Forelimb muscle (tissue), 1 donor: ENCODE results near the gene CD4. TPM values are rescaled to one million over a fixed set of nuclear protein-coding genes. Genes with fewer than 3 reads are reported as not detected.

Source experiments
- DNase-seq: peaks from one replicate; pipeline ENCODE4 v3.0.0-alpha.2; 2013; ENCODE audit warnings: low read depth
- polyA plus RNA-seq: library from polyadenylated mRNA; unstranded; fragments of 120-200 nt; gene quantifications from one replicate; pipeline ENCODE4 v1.2.1, GENCODE V29; 2013; ENCODE audit not compliant: insufficient read length

The CD4 gene
- polyA plus RNA-seq, 1 donor = 5.6 TPM

DNA sequence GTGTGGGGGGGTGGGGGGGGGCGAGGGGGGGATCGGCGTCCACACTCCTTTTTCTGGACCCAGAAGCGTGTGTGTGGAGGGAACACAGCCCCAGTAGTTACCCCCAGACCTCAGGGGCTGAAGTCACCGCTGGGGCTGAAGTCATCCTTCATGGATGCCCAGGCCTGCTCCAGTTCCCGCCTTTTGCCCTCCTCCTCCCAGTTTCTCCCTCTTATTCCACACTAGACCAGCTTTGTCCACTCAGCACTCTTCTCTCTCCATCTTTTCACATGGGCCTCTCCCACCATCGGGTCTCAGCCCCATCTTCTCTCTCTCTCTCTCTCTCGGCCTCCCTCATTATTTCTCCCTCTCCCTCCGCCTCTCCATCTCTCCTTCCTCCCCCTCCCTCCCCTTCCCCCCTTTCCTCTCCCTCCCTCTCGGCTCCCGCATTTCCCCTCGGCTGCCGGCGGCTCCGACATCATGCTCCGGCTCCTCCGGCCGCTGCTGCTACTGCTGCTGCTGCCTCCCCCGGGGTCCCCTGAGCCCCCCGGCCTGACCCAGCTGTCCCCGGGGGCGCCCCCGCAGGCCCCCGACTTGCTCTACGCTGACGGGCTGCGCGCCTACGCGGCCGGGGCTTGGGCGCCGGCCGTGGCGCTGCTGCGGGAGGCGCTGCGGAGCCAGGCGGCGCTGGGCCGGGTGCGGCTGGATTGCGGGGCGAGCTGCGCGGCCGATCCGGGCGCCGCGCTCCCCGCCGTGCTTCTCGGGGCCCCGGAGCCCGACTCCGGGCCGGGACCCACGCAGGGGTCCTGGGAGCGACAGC, 38.9 kb downstream of the CD4 start, which contains the start of gene P3H3:
P3H3 (plus strand) TSS at position 426 of the 799 bp plus-strand sequence; CDS start at position 460, 34 bp downstream.
- DNase-seq = peak; percentile 29

DNA sequence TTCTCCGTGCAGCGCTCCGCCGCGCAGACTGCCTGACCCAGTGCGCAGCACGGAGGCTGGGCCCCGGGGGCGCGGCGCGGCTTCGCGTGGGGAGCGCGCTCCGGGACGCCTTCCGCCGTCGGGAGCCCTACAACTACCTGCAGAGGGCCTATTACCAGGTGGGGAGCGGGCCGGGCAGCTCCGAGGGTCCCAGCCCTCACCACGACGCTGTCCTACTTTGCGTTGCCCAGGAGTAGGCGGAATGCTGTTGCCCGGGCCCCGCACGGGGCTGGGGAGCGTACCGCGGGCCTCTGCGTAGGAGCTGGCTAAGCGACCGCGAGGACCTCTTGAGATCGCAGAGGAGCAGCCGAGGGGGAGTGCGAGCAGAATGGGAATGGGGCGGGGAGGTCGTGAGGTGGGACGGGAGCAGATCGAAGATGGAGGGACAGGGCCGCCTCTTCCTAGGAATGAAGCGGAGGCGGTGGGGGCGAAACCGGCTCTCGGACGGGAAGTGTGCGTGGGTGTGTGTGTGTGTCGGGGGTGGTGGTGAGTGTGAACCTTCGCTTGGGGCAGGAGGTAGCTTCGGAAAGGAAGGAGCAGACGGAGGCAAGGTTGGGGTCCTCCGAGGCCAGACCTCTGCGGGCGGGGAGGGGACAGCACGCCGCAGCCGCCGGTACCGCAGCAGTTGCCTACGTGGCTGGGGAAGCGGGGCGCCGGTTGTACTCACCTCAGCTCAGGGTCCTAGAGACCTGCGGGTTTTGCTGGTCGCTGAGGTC, 39.6 kb downstream of the CD4 start:
- DNase-seq = no peak

DNA sequence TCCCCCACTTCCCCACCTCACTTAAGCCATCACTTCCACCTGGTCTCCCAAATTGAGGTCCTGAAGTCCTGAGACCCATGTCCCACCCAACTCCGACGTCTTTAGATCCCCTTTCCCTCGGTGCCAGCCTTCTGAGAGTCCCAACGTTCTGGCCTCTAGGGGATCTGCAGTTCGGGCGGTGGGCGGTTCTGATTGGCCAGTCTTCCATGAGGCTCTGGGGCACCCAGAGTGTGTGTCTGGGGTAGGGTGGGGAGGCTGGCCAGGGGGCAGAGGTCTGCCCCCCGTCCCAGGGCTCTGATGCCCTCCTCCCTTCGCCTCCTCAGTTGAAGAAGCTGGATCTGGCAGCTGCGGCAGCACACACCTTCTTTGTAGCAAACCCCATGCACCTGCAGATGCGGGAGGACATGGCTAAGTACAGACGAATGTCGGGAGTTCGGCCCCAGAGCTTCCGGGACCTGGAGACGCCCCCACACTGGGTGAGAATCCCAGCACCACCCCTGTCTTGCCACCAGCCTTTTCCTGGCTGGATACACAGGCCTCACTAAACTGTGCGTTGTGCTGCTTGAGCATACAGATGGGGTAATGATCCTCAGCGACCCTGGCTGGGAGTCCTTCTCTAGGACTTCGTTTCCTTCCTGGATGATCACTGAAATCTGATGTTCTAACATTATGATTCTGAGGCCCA, 40.4 kb downstream of the CD4 start:
- no peak for DNase-seq

DNA sequence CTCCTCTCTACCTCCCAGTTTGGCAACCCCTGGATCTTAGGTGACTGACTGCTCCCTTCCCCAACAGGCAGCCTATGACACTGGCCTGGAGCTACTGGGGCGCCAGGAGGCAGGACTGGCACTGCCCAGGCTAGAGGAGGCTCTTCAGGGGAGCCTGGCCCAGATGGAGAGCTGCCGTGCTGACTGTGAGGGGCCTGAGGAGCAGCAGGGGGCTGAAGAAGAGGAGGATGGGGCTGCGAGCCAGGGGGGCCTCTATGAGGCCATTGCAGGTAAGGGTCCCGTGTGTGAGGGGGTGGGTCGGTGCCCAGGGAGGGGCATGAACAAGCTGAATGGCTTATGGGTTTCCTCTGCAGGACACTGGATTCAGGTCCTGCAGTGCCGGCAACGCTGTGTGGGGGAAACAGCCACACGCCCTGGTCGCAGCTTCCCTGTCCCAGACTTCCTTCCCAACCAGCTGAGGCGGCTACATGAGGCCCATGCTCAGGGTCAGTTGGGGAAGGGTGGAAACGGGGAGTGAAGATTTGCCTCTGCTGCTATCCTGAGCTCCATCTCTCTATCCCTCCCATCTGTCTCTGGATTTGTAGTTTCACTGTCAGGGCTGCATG, 41.1 kb downstream of the CD4 start:
- no peak for DNase-seq

DNA sequence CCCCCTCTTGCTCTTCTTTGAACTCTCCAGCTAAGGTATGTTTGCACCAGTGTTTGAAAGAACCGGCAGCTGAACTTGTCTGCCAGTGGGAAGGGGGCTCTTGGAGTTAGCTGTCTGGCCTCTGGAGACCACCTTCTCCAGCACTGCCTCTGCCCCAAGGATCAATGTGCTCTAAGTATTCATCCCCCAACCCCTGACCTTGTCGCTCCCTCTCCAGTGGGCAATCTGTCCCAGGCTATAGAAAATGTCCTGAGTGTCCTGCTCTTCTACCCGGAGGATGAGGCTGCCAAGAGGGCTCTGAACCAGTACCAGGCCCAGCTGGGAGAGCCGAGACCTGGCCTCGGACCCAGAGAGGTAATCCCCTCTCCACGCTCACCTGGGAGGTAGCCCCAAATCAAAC, 41.7 kb downstream of the CD4 start:
- DNase-seq = no peak

DNA sequence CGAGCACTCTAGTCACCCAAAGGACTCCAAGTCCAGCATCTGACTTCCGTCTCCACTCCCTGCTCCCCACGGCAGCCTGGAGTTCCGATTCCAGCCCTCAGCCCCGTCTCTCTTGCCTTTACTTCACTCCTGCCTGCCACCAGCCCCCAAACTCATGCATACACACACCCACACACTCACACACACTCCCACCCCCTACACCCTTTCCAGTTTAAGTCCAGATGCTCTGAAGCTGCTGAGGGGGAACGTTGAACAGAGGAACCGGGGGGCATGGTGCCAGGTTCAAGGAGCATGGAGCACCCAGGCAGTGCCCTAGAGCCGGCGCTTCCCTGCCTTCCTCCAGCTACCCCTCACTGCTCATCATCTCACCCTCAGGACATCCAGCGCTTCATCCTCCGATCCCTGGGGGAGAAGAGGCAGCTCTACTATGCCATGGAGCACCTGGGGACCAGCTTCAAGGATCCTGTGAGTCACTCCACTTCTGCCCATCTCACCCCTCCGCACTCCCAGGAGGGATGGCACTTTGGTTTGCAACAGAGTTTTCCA, 42.2 kb downstream of the CD4 start:
- DNase-seq = no peak

DNA sequence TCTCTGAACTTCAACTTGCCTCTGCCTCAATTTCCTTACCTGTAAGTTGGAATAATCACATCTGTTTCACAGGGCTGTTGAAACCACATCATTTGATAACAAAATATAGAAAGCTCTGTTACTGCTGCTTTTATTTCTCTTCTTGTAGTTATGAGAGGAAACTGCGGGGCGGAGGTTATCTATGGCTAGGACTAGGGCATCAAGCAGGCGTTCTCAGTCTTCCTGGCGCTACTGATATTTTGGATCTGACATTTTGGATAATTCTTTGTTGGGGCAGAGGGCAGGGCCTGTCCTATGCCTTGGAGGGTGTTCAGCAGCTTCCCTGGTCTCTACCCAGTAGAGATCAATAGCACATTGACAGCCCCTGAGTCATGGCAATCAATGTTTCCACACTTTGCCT, 42.8 kb downstream of the CD4 start:
- no peak for DNase-seq

DNA sequence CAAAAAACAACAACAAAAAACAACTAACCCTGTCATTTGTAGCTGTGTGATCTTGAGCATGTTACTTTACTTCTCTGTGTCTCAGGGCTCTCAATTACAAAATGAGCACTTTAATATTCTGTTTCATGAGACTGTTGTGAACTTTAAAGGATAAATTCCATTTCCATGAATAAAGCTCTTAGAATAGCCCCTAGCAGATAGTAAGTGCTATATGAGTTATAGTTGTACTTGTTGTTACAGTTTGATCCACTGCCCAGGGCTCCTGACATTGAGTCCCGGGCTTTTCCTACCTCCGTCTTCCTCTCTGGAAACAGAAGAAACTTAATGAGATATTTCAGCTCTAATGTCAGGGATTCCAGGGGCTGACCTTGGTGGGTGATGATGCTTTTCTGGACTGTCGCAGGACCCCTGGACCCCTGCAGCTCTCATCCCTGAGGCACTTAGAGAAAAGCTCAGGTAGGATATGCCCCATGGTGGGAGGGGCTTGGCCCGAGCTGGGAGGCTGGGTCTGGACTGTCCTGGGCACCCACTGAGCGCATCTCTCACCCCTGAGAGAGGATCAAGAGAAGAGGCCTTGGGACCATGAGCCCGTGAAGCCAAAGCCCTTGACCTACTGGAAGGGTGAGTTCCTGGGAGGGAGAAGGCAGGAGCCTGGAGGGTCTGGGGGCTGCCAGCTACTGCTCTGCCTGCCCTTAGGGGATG, 44.0 kb downstream of the CD4 start:
- DNase-seq = no peak

DNA sequence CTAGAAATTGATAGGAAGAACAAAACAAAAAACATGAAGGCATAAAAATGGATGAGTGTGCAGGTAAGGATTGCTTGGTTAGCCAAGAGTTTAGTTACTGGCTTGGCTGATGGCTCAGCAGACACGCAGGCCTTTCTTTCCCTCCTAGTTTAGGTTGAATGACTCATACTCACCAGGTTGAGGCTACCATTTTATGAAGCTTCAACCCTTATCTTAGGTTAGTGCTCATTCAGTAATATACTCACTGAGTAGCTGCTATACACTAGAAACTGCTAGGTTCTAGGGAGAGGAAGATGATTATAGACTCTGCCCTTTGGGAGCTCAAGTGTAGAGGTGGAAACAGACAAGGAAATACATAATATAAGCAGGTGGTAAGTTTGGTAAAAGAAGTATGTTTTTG, 44.9 kb downstream of the CD4 start:
- DNase-seq = no peak

DNA sequence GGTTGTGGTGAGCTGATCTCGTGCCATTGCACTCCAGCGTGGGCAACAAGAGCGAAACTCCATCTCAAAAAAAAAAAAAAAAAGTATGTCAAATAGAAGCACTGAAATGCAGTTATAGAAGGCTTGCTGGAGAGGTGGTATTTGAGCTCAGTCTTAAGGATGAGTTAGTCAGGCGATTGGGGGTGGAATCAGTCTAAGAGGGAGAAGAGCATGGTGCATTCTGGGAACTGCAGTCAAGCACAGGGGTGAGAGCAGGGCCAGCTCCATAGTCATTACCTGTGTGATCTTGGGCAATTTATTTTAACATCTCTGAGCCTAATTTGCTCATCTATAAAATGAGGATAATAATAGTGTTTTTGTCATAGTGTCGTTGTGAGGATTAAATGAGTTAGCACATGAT, 45.5 kb downstream of the CD4 start:
- no peak for DNase-seq

DNA sequence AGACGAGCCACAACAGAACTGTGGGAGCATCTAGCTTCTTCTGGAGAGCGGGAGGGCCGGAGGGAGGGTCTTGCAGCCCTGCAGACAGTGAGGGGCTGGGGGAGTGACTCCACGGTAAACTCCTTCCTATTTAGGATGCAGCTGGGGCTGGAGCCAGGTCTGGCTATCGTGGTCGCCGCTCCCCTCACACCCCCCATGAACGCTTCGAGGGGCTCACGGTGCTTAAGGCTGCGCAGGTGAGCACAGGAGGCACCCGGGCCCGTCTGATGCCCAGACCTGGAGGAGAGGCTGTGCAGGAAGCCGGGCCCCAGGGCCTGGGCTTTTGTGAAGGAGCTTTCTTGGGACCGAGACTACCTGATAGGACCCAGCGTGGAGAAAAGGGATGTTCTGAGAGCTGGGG, 47.5 kb downstream of the CD4 start:
- DNase-seq = no peak

DNA sequence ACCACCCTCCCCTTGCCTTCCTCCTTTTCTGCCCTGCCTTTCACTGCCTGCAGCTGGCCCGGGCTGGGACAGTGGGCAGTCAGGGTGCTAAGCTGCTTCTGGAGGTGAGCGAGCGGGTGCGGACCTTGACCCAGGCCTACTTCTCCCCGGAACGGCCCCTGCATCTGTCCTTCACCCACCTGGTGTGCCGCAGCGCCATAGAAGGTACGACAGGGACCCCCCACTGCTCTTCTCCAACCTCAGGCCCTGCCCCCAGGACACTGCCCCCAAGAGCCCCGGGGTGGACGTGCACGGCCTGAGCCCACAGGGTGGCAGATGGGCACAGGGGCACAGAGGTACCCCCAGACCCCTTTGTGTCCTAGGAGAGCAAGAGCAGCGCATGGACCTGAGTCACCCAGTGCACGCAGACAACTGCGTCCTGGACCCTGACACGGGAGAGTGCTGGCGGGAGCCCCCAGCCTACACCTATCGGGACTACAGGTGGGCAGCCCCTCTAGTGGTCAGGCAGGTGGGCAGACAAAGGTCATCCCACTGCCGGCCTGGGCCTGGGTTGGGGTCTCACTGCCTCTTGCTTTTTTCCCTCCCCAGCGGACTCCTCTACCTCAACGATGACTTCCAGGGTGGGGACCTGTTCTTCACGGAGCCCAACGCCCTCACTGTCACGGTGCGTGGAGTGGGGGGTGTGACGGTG, 48.2 kb downstream of the CD4 start:
- DNase-seq = no peak

DNA sequence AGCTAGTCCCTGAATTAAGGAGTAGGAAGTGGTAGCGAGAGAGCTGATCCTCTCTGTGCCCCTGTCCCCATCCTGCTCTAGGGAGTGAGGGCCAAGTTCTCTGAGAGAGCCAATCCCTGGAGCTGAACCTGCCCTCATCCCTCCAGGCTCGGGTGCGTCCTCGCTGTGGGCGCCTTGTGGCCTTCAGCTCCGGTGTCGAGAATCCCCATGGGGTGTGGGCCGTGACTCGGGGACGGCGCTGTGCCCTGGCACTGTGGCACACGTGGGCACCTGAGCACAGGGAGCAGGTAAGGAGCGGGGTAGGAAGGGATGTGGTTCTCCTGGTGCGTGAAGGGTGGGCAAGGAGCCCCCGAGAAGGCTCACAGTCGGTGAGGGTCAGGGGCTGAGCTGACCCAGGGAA, 49.5 kb downstream of the CD4 start:
- DNase-seq = no peak

DNA sequence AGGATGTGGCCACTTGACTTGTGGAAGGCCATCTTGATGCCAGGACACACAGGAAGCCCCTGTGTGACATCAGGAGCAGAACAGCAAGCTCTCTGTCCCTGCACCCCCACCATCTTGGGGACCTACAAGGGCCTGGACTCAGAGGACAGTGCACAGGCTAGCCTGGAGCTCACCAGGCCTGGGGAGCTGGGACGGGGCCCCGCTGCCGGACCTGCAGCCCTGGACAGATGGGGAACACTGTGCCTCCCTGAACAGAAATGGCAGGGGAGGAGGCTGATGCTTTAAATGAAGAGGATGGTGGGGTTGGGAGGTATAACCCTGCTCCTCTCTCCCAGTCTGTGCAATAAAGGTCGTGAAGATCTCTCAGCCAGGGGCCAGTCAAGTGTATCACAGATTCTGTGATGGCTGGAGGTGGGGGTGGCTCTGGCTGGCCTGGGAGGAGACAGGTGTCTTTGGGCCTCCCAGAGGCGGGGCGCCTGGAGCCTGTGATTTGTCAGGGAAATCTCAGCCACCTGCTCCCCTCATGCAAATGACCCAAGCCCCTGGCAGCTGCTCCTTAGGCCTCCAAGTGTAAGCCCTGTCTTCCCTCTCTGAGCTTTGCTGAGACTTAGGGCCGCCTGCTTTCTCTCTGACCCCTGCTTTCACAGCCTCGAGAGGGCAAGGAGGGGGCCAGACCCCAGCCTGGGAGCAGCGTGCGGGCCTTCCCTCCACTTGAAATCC, 50.3 kb downstream of the CD4 start:
- no peak for DNase-seq

DNA sequence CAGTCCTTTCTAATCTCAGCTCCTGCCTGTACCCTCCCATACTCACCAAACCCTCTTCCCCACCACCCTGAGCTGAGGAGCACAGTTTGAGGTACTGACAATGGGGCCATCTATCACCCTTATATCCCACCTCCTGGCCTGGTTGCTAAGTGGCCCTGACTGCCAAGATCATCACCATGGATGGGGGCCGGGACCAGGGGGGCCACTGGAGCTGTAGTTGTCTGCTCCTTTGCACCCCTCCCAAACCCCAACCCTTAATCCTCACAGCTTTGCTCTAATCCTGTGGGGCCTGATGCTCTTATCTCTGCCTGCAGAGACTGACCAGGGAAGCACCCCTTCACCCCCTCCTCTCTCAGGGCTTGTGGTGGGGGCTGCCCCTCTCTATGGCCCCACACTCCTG, 51.0 kb downstream of the CD4 start:
- no peak for DNase-seq

DNA sequence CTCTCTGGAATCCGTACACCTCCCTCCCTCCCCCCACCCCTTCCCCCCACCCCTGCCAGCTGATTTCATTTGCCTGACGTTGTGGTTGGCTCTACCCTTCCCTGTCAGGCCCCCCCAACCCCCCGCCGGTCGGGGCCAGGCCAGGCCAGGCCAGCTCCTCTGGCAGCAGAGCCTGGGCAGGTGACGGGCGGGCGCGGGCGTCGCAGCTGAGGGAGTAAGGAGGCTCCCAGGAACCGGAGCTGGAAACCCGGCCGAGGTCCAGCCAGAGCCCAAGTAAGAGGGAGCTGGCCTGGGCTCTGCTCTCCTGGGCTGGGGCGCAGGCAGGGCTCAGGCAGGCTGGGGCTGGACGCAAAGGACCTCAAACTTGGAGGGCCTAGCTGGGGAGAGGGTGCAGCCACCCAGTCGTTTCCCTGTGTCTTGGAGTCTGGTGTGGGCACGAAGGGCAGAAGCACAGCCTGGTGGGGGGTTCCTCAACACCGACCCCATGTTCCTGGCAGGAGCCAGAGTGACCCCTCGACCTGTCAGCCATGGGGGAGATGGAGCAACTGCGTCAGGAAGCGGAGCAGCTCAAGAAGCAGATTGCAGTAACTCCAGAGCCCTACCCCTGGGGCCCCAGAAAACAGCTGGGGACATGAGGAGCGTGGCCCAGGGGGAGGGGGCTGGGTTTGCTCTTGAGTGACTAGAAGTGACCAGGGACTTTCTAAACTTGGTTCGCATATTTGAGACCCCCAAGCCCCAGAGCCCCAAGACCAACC, 51.6 kb downstream of the CD4 start, which contains the start of gene GNB3:
GNB3 (plus strand) TSS at position 165 of the 755 bp plus-strand sequence; CDS start at position 528, 363 bp downstream.
- no peak for DNase-seq

DNA sequence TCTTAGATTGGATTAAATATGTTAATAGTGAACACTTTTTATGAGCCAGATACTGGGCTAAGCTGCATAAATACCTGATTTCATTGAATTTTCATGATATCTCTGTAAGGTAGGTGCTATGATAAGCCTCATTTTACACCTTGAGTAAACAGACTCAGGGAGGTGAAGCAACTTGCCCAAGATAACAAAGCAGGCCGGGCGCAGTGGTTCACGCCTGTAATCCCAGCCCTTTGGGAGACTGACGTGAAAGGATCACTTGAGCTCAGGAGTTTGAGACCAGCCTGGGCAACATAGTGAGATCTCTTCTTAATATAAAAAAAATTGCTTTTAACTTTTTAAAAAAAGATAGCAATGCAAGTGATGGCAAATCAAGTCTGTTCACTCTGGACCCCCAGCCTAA, 52.7 kb downstream of the CD4 start:
- no peak for DNase-seq

DNA sequence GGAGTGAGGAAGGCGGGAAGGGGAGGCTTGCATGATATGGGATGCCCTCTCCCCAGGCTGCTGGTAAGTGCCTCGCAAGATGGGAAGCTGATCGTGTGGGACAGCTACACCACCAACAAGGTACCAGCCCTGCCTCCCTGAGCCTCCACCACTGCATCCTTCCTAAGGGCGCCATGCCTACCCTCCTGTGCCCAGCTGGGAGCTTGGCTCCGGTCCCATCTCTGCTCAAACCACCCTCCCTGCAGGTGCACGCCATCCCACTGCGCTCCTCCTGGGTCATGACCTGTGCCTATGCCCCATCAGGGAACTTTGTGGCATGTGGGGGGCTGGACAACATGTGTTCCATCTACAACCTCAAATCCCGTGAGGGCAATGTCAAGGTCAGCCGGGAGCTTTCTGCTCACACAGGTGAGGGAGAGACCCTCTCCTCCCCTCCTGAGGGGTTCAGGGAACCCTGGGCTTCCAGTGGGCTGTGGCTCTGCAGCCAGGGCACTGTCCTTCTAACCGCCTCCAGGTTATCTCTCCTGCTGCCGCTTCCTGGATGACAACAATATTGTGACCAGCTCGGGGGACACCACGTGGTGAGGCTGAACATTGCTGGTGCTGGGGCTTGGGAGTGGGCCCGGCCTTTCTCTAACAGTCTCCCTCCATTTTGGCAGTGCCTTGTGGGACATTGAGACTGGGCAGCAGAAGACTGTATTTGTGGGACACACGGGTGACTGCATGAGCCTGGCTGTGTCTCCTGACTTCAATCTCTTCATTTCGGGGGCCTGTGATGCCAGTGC, 54.0 kb downstream of the CD4 start:
- no peak for DNase-seq
